Lung (tissue), 12 donors: ENCODE measurements around the gene GNAI1. TPM values are rescaled to one million over a fixed set of nuclear protein-coding genes. Genes with fewer than 3 reads are reported as not detected.
A peak's percentile ranks its signal among the peaks of the same experiment; 100 is the strongest.

Source experiments
- ATAC-seq: fragments of 200-7000 bp; cut with Tn5 transposase; one replicate; pipeline ENCODE4 v1.9.1; 2020; ENCODE audit warnings: moderate number of reproducible peaks; ENCODE audit not compliant: insufficient read depth, low FRiP score
- DNase-seq, 3 donors: peaks; one replicate each; pipeline ENCODE4 v3.0.0-alpha.2; 2013 to 2017
- H3K27ac ChIP-seq, 2 donors: one replicate each; pipeline ENCODE4 v1.5.1; 2013; ENCODE audit warnings: mild to moderate bottlenecking in 2 of 2, moderate library complexity in 2 of 2, control low read depth in 1 of 2, inconsistent platforms in 1 of 2, low read depth in 1 of 2, low read length in 1 of 2
- H3K27me3 ChIP-seq, 3 donors: one replicate each; pipeline ENCODE4 v1.5.1; 2013; ENCODE audit warnings: low read length in 2 of 3; ENCODE audit not compliant: control insufficient read depth in 3 of 3, insufficient read depth in 3 of 3
- H3K36me3 ChIP-seq, 4 donors: one replicate each; pipeline ENCODE4 v1.5.1; 2013; ENCODE audit warnings: low read length in 4 of 4, mild to moderate bottlenecking in 1 of 4, moderate library complexity in 1 of 4; ENCODE audit not compliant: control insufficient read depth in 4 of 4, insufficient read depth in 4 of 4
- H3K4me1 ChIP-seq, 5 donors: one replicate each; pipeline ENCODE4 v1.5.1; 2013; ENCODE audit warnings: low read length in 5 of 5, mild to moderate bottlenecking in 2 of 5, moderate library complexity in 1 of 5; ENCODE audit not compliant: control insufficient read depth in 5 of 5, insufficient read depth in 5 of 5
- H3K4me3 ChIP-seq: one replicate; pipeline ENCODE4 v1.5.1; 2013; ENCODE audit warnings: mild to moderate bottlenecking, control low read depth, moderate library complexity
- H3K9ac ChIP-seq, 2 donors: one replicate each; pipeline ENCODE4 v1.5.1; 2013; ENCODE audit warnings: low read length in 2 of 2, control low read depth in 1 of 2; ENCODE audit not compliant: insufficient read depth in 1 of 2
- H3K9me3 ChIP-seq, 4 donors: one replicate each; pipeline ENCODE4 v1.5.1; 2013; ENCODE audit warnings: low read length in 3 of 4, mild to moderate bottlenecking in 1 of 4, moderate library complexity in 1 of 4; ENCODE audit not compliant: control insufficient read depth in 4 of 4, insufficient read depth in 3 of 4
- CTCF ChIP-seq: IDR thresholded peaks from 2 replicates; pipeline ENCODE4 v1.5.1; 2012; ENCODE audit warnings: mild to moderate bottlenecking; ENCODE audit errors: control extremely low read depth, extremely low read depth
- WGBS, 2 donors: extraction: QIAGEN DNeasy Blood & Tissue Kit; methylation state at CpG; one replicate each; pipeline ENCODE4 v1.1.7; 2013; 5-methylcytosine and 5-hydroxymethylcytosine counted together
- polyA plus RNA-seq, 2 donors: library from polyadenylated mRNA; stranded (reverse); fragments of 200-250 nt; gene quantifications; one replicate each; pipeline ENCODE4 v1.2.1, GENCODE V29; 2013
- total RNA-seq, 2 donors: library from RNA; depleted of rRNA in 1 of 2; stranded (reverse); fragments of >200 nt in 1 of 2; gene quantifications; one replicate each; pipeline ENCODE4 v1.2.1, GENCODE V29; 2014 to 2021
- donor health status: control.
- donor health status: control.
- donor health status: Bipolar disorder and iron deficiency.
- donor health status: healthy.
- donor health status: DM: yes; HTN: yes; CAD: no.

GNAI1 gene
- total and polyA plus RNA-seq, 4 donors = 10.4 to 155 (median 20.2) TPM

GRCh38 chr7:80189638-80190037, 55.0 kb downstream of the GNAI1 start:
- ATAC-seq (no peak), DNase-seq (no peak)
- H3K9me3 ChIP-seq = no peaks in the 10 kb centered on the region
- WGBS, 2 donors = 70 to 79% methylated on average over 4 of the region's 4 CpGs
- H3K9ac ChIP-seq = peak overlapping the region in 1 of 2 donors; percentile 36
- peaks cover 0 to 56% (median 15%) of the 10 kb centered on the region in 5 donors for H3K4me1 ChIP-seq
- peaks cover 0 to 11% (median 4%) of the 10 kb centered on the region in 4 donors for H3K36me3 ChIP-seq
- no peak for TF ChIP-seq CTCF
- H3K4me3 ChIP-seq = no peak overlapping the region
- H3K27me3 ChIP-seq = no peaks in the 10 kb centered on the region
- H3K27ac ChIP-seq = no peak overlapping the region

GRCh38 chr7:80197627-80198026, 63.0 kb downstream of the GNAI1 start:
- DNase-seq (peak in 2 of 3 donors; percentile 56 to 73), ATAC-seq (no peak)
- Histone ChIP-seq H3K27ac (no peak overlapping the region), H3K4me3 (no peak overlapping the region), H3K9ac (no peak overlapping the region), H3K36me3 (peaks cover 0 to 25% (median 7%) of the 10 kb centered on the region in 4 donors), H3K4me1 (peaks cover 0 to 26% (median 0%) of the 10 kb centered on the region in 5 donors), H3K27me3 (no peaks in the 10 kb centered on the region), H3K9me3 (no peaks in the 10 kb centered on the region)
- 90 to 93% methylated on average over 2 of the region's 2 CpGs for whole genome bisulfite sequencing, 2 donors
- TF ChIP-seq CTCF = no peak

- no peak for TF ChIP-seq CTCF
- WGBS, 2 donors = 69 to 78% methylated on average over 5 of the region's 5 CpGs
- Histone ChIP-seq H3K4me1 (peaks cover 0 to 26% (median 0%) of the 10 kb centered on the region in 5 donors), H3K4me3 (no peak overlapping the region), H3K9me3 (no peaks in the 10 kb centered on the region), H3K9ac (no peak overlapping the region), H3K27me3 (no peaks in the 10 kb centered on the region), H3K27ac (no peak overlapping the region), H3K36me3 (peaks cover 0 to 21% (median 7%) of the 10 kb centered on the region in 4 donors)
- DNase-seq (peak; percentile 37 to 77 (median 77)), ATAC-seq (no peak)
Observed at GRCh38 chr7:80199051-80199450, 64.4 kb downstream of the GNAI1 start.

GRCh38 chr7:80204454-80204853, 69.8 kb downstream of the GNAI1 start:
- H3K4me1 ChIP-seq = peaks cover 0 to 35% (median 0%) of the 10 kb centered on the region in 5 donors
- 54 to 56% methylated on average over 3 of the region's 3 CpGs for WGBS, 2 donors
- no peaks in the 10 kb centered on the region for H3K9me3 ChIP-seq
- DNase-seq = no peak
- no peak overlapping the region for H3K9ac ChIP-seq
- H3K36me3 ChIP-seq = peaks cover 0 to 31% (median 12%) of the 10 kb centered on the region in 4 donors
- H3K27ac ChIP-seq = no peak overlapping the region
- no peak for ATAC-seq
- no peaks in the 10 kb centered on the region for H3K27me3 ChIP-seq
- no peak for TF ChIP-seq CTCF
- no peak overlapping the region for H3K4me3 ChIP-seq
